HL-60 (cell line): Measurements from ENCODE around the gene HNRNPF.

Source experiments
- POLR2AphosphoS5 ChIP-seq: IDR thresholded peaks from 2 replicates; pipeline ENCODE4 v1.6.1; 2012; ENCODE audit warnings: low read depth
- TF ChIP-seq, protein P1 (sequence below): IDR thresholded peaks from one replicate; pipeline ENCODE4 v1.5.1; 2011; ENCODE audit warnings: low read length, control low read depth, inconsistent platforms; ENCODE audit not compliant: insufficient read depth

DNA sequence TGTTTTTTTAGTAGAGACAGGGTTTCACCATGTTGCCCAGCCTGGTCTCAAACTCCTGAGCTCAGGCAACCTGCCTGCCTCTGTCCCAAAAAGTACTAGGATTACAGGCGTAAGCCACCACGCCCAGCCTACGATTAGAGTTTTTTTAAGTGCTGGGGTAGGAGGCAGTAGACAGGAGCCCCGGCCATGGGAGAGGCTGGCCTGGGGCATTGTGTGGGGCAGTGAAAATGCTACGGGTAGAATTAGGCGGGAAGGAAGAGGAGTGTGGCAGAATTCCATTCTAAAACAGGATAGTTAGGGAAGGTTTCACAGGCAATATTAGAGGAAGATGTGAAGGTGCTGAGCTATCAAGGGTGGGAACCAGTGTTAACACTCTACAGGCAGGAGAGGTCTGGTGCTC lies 68.9 kb downstream of the HNRNPF start:
- TF ChIP-seq, protein P1, sequence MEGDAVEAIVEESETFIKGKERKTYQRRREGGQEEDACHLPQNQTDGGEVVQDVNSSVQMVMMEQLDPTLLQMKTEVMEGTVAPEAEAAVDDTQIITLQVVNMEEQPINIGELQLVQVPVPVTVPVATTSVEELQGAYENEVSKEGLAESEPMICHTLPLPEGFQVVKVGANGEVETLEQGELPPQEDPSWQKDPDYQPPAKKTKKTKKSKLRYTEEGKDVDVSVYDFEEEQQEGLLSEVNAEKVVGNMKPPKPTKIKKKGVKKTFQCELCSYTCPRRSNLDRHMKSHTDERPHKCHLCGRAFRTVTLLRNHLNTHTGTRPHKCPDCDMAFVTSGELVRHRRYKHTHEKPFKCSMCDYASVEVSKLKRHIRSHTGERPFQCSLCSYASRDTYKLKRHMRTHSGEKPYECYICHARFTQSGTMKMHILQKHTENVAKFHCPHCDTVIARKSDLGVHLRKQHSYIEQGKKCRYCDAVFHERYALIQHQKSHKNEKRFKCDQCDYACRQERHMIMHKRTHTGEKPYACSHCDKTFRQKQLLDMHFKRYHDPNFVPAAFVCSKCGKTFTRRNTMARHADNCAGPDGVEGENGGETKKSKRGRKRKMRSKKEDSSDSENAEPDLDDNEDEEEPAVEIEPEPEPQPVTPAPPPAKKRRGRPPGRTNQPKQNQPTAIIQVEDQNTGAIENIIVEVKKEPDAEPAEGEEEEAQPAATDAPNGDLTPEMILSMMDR, result no peak
- no peak for TF ChIP-seq POLR2AphosphoS5
